HEK293 (cell line): ENCODE data around the gene FKRP.
"Not testable (repeated sequence)": the region's sequence is repeated elsewhere in the genome, so short reads cannot be mapped to it uniquely, and the experiment has no call there.

Experiments
- CTCF ChIA-PET: fragments of 350-600 bp; formaldehyde crosslinking; extraction: SDS; loops from one replicate; lab custom pipeline; 2021; ENCODE audit warnings: antibody characterized with exemption; lab: Yijun Ruan, JAX
- POLR2A ChIA-PET: fragments of 300-600 bp; formaldehyde crosslinking; extraction: SDS; loops from one replicate; lab custom pipeline; 2020; ENCODE audit warnings: antibody characterized with exemption, inconsistent platforms; lab: Yijun Ruan, JAX
- H3K27ac ChIP-seq: fragments of 200-500 bp; sonication (Bioruptor generic); 2 replicates; pipeline ENCODE4 v1.5.1; 2014; ENCODE audit warnings: low read depth, low read length, control low read depth, inconsistent platforms; ENCODE audit errors: extremely low read depth
- H3K36me3 ChIP-seq, 2 experiments: fragments of 200-500 bp in 1 of 2; sonication (Bioruptor generic) in 1 of 2; 1 replicate in 1 of 2; 2 replicates in 1 of 2; pipeline ENCODE4 v1.5.1; 2014 to 2017; ENCODE audit warnings: inconsistent platforms in 2 of 2, low read length in 2 of 2; ENCODE audit not compliant: control insufficient read depth in 2 of 2, insufficient read depth in 1 of 2
- H3K4me1 ChIP-seq: fragments of 200-500 bp; sonication (Bioruptor generic); 2 replicates; pipeline ENCODE4 v1.5.1; 2014; ENCODE audit warnings: mild to moderate bottlenecking, low read length, inconsistent platforms; ENCODE audit not compliant: control insufficient read depth, insufficient read depth
- H3K4me3 ChIP-seq: 2 replicates; pipeline ENCODE4 v1.5.1; 2011; ENCODE audit warnings: low read depth, mild to moderate bottlenecking, control low read depth, low read length, moderate library complexity
- H3K9me3 ChIP-seq: fragments of 200-500 bp; sonication (Bioruptor generic); 2 replicates; pipeline ENCODE4 v1.5.1; 2014; ENCODE audit warnings: low read depth, low read length, inconsistent platforms; ENCODE audit not compliant: control insufficient read depth, insufficient read depth
- KLF1 ChIP-seq: fragments of 450-650 bp; formaldehyde crosslinking; IDR thresholded peaks from 2 replicates; pipeline ENCODE4 v1.5.1; 2016; ENCODE audit warnings: missing biosample characterization, missing genetic modification characterization
- MEIS1 ChIP-seq: sonication (generic); formaldehyde crosslinking; IDR thresholded peaks from 2 replicates; pipeline ENCODE4 v1.8.1; 2022; ENCODE audit warnings: missing genetic modification reagents, mild to moderate bottlenecking, borderline replicate concordance
- PRDM2 ChIP-seq: fragments of 450-650 bp; formaldehyde crosslinking; IDR thresholded peaks from 2 replicates; pipeline ENCODE4 v1.5.1; 2016; ENCODE audit warnings: missing biosample characterization, missing genetic modification characterization, borderline replicate concordance
- SCRT1 ChIP-seq: fragments of 450-650 bp; formaldehyde crosslinking; IDR thresholded peaks from 2 replicates; pipeline ENCODE4 v1.5.1; 2016; ENCODE audit warnings: missing biosample characterization, missing genetic modification characterization, borderline replicate concordance
- SETDB1 ChIP-seq: IDR thresholded peaks from one replicate; pipeline ENCODE4 v1.6.1; 2017; ENCODE audit warnings: mild to moderate bottlenecking, low read length, moderate library complexity, mixed read lengths; ENCODE audit not compliant: insufficient read length
- SP2 ChIP-seq: fragments of 450-650 bp; formaldehyde crosslinking; IDR thresholded peaks from 2 replicates; pipeline ENCODE4 v1.5.1; 2016; ENCODE audit warnings: missing biosample characterization, missing genetic modification characterization
- ZBTB49 ChIP-seq: fragments of 450-650 bp; formaldehyde crosslinking; IDR thresholded peaks from 2 replicates; pipeline ENCODE4 v1.5.1; 2016; ENCODE audit warnings: missing biosample characterization, missing genetic modification characterization, low read depth
- ZFHX2 ChIP-seq: fragments of 450-650 bp; formaldehyde crosslinking; conservative IDR thresholded peaks from 2 replicates; pipeline ENCODE4 v1.5.1; 2016; ENCODE audit warnings: missing biosample characterization, missing genetic modification characterization
- ZNF121 ChIP-seq: fragments of 450-650 bp; formaldehyde crosslinking; IDR thresholded peaks from 2 replicates; pipeline ENCODE4 v1.5.1; 2016; ENCODE audit warnings: missing biosample characterization, missing genetic modification characterization
- ZNF394 ChIP-seq: fragments of 450-650 bp; formaldehyde crosslinking; IDR thresholded peaks from 2 replicates; pipeline ENCODE4 v1.5.1; 2016; ENCODE audit warnings: missing biosample characterization, missing genetic modification characterization, mild to moderate bottlenecking, moderate library complexity, borderline replicate concordance
- ZNF664 ChIP-seq: fragments of 450-650 bp; formaldehyde crosslinking; IDR thresholded peaks from 2 replicates; pipeline ENCODE4 v1.5.1; 2016; ENCODE audit warnings: missing biosample characterization, missing genetic modification characterization
- ZNF670 ChIP-seq: fragments of 450-650 bp; formaldehyde crosslinking; IDR thresholded peaks from 2 replicates; pipeline ENCODE4 v1.5.1; 2016; ENCODE audit warnings: missing biosample characterization, missing genetic modification characterization, low read depth
- TF ChIP-seq, protein P1 (sequence below): fragments of 450-650 bp; formaldehyde crosslinking; IDR thresholded peaks from 2 replicates; pipeline ENCODE4 v1.5.1; 2016; ENCODE audit warnings: missing biosample characterization, missing genetic modification characterization
- TF ChIP-seq, protein P2 (sequence below): fragments of 450-650 bp; formaldehyde crosslinking; IDR thresholded peaks from 2 replicates; pipeline ENCODE4; 2016; ENCODE audit warnings: missing biosample characterization, missing genetic modification characterization
- TF ChIP-seq, protein P3 (sequence below): fragments of 450-650 bp; IDR thresholded peaks from 2 replicates; pipeline ENCODE4 v1.5.1; 2018; ENCODE audit warnings: missing biosample characterization, mild to moderate bottlenecking, missing genetic modification characterization

Gene FKRP

DNA sequence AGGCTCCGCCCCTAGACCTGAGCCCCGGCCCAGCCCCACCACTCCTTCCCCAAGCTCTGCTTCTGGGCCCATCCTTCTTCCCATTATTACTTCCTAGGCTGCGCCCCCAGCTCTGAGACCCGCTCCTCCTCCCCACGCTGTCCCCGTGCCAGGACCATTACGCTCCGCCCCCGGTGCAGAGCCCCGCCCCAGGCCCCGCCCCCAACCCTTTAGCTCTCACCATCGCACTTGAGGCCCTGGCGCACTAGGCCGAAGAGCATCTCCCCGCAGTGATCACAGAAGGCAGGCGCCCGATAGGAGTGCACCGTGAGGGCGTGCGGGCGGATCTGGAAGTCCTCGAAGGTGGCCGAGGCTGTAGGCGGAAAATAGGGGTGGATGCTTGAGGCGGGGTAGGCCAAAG lies 35.2 kb upstream of the FKRP start:
- H3K4me3 ChIP-seq, result no peak overlapping the region
- TF ChIP-seq ZBTB49 (tag by site-specific recombination) (no peak), SP2 (tag by site-specific recombination) (peak; percentile 23; the same call in 1 of the 2 replicates), KLF1 (tag by site-specific recombination) (peak; percentile 67; the same call in 1 of the 2 replicates)
- TF ChIP-seq, all 188 proteins: peak for 2
- Histone ChIP-seq H3K36me3 (peaks cover 43 to 51% of the 10 kb centered on the region in 2 experiments), H3K27ac (no peak overlapping the region), H3K9me3 (no peaks in the 10 kb centered on the region), H3K4me1 (peaks cover 15% of the 10 kb centered on the region)
- CTCF ChIA-PET, result interaction anchor here (0.8 to 1.0 kb wide), 5 partner anchors 17 to 47 kb away, joined by 3 read pairs; no protein-coding TSS in a partner anchor
- POLR2A ChIA-PET, result interaction anchor here (0.6 to 0.7 kb wide), 2 partner anchors 23 to 66 kb away, joined by 3 to 4 read pairs; no protein-coding TSS in a partner anchor

DNA sequence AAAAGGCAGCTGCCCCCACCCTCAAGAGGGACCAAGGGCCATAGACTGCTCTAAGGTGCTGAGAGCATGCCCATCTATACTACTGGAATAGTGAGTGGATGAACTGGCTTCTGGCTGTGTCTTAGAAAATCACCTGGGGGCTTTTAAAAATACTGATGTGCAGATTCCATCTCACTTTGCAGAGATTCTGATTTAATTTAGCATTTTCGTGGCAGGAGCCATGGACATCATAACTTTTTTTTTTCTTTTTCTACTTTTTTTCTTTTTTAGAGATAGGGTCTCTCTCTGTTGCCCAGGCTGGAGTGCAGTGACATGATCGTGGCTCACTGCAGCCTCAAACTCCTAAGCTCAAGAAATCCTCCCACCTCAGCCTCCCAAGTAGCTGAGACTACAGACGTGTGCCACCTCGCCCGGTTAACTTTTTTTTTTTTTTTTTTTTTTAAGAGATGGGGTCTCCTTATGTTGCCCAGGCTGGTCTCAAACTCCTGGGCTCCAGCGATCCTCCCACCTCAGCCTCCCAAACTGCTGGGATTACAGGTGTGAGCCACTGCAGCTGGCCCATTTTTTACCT lies 33.0 kb upstream of the FKRP start:
- ChIA-PET POLR2A (interaction anchor here (0.6 to 1.5 kb wide), 4 partner anchors 18 to 446 kb away, joined by 3 to 4 read pairs (median 3); partner anchors contain the start of genes CALM3 and SLC1A5), CTCF (interaction anchor here (0.6 to 4.5 kb wide), 9 partner anchors 8 to 450 kb away, joined by 3 to 69 read pairs (median 4); no protein-coding TSS in a partner anchor)
- TF ChIP-seq ZNF121 (tag by site-specific recombination), result peak; percentile 56; the same call in 1 of the 2 replicates
- TF ChIP-seq, protein P1, sequence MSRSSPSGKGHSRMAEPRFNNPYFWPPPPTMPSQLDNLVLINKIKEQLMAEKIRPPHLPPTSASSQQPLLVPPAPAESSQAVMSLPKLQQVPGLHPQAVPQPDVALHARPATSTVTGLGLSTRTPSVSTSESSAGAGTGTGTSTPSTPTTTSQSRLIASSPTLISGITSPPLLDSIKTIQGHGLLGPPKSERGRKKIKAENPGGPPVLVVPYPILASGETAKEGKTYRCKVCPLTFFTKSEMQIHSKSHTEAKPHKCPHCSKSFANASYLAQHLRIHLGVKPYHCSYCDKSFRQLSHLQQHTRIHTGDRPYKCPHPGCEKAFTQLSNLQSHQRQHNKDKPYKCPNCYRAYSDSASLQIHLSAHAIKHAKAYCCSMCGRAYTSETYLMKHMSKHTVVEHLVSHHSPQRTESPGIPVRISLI (tag by site-specific recombination), result peak; percentile 70
- peak; percentile 94 for TF ChIP-seq ZNF664
- H3K27ac ChIP-seq, H3K9me3 ChIP-seq, H3K4me3 ChIP-seq: not testable (repeated sequence)
- Histone ChIP-seq H3K4me1 (peaks cover 15% of the 10 kb centered on the region), H3K36me3 (peaks cover 27 to 33% of the 10 kb centered on the region in 2 experiments)

GRCh38 chr19:46713781-46714443 lies 31.9 kb upstream of the FKRP start:
- Histone ChIP-seq H3K9me3 (no peaks in the 10 kb centered on the region), H3K27ac (no peak overlapping the region), H3K4me1 (peaks cover 15% of the 10 kb centered on the region), H3K4me3 (peak overlapping the region; percentile 40), H3K36me3 (peaks cover 22% of the 10 kb centered on the region in 2 experiments; a peak in 2 of 3 replicates)
- ChIA-PET POLR2A (interaction anchor here (0.6 to 1.5 kb wide), 6 partner anchors 17 to 217 kb away, joined by 3 to 4 read pairs (median 4); no protein-coding TSS in a partner anchor), CTCF (interaction anchor here (0.5 to 4.5 kb wide), 7 partner anchors 10 to 1052 kb away, joined by 3 to 69 read pairs (median 8); no protein-coding TSS in a partner anchor)
- TF ChIP-seq ZFHX2 (peak; percentile 19; the same call in 1 of the 2 replicates), MEIS1 (CRISPR knock-in tag) (no peak), ZNF670 (tag by site-specific recombination) (no peak), SCRT1 (tag by site-specific recombination) (no peak), SETDB1 (no peak), ZNF394 (tag by site-specific recombination) (no peak), PRDM2 (tag by site-specific recombination) (no peak)
- TF ChIP-seq, protein P2, sequence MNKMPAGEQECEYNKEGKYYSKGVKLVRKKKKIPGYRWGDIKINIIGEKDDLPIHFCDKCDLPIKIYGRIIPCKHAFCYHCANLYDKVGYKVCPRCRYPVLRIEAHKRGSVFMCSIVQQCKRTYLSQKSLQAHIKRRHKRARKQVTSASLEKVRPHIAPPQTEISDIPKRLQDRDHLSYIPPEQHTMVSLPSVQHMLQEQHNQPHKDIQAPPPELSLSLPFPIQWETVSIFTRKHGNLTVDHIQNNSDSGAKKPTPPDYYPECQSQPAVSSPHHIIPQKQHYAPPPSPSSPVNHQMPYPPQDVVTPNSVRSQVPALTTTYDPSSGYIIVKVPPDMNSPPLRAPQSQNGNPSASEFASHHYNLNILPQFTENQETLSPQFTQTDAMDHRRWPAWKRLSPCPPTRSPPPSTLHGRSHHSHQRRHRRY, result no peak
- TF ChIP-seq, protein P3, sequence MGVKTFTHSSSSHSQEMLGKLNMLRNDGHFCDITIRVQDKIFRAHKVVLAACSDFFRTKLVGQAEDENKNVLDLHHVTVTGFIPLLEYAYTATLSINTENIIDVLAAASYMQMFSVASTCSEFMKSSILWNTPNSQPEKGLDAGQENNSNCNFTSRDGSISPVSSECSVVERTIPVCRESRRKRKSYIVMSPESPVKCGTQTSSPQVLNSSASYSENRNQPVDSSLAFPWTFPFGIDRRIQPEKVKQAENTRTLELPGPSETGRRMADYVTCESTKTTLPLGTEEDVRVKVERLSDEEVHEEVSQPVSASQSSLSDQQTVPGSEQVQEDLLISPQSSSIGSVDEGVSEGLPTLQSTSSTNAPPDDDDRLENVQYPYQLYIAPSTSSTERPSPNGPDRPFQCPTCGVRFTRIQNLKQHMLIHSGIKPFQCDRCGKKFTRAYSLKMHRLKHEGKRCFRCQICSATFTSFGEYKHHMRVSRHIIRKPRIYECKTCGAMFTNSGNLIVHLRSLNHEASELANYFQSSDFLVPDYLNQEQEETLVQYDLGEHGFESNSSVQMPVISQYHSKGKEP (tag by site-specific recombination), result no peak
